IMR-90 (cell line): Measurements from ENCODE around the gene AKNA.

ENCODE experiments used
- POLR2A ChIP-seq: IDR thresholded peaks from 2 replicates; pipeline ENCODE4 v1.6.1; 2012; ENCODE audit warnings: mild to moderate bottlenecking, low read depth, low read length
- TF ChIP-seq, protein P1 (sequence below): fragments of 150-350 bp; IDR thresholded peaks from 2 replicates; pipeline ENCODE4 v1.6.1; 2016; ENCODE audit warnings: low read depth, mild to moderate bottlenecking, low read length, moderate library complexity, borderline replicate concordance

DNA sequence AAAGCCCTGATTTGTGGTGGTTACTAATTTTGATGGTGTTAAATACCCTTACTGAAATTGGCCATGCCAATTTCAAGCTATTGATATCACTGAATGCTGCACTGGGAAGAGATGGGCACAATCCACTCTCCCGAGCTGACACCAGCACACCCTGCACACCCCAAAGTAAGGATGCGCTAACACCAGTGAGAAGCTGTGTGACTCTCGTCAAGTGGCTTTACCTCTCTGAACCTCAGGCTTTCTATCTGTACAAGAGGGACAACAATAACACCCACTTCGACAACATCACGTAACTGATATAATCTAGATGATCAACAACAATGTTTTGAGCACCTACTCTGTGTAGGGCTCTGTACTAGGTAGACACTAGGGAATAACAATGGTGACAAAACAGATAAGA, 8.0 kb upstream of the AKNA start:
- no peak for TF ChIP-seq POLR2A
- TF ChIP-seq, protein P1, sequence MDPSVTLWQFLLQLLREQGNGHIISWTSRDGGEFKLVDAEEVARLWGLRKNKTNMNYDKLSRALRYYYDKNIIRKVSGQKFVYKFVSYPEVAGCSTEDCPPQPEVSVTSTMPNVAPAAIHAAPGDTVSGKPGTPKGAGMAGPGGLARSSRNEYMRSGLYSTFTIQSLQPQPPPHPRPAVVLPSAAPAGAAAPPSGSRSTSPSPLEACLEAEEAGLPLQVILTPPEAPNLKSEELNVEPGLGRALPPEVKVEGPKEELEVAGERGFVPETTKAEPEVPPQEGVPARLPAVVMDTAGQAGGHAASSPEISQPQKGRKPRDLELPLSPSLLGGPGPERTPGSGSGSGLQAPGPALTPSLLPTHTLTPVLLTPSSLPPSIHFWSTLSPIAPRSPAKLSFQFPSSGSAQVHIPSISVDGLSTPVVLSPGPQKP = no peak
